ENCODE measurements around the gene TP53TG5.
A peak's percentile ranks its signal among the peaks of the same experiment; 100 is the strongest.

Gene TP53TG5

GRCh38 chr20:45322952-45323383 lies 55.2 kb downstream of the TP53TG5 start:
- DNase-seq, result peak in 1 of 2 experiments; percentile 43
